Fibroblast of lung (primary cell): ENCODE measurements around the gene INS. TPM values are rescaled to one million over a fixed set of nuclear protein-coding genes. Genes with fewer than 3 reads are reported as not detected.

Experiments used
- DNase-seq, 2 donors: peaks; one replicate each; pipeline versions ENCODE4 v3.0.0 to v3.0.0-alpha.2; 2010; ENCODE audit warnings: low read depth in 2 of 2
- H2AFZ ChIP-seq: 2 replicates; pipeline ENCODE4 v1.5.1; 2012; ENCODE audit warnings: low read length, control low read depth, inconsistent platforms
- H3K27ac ChIP-seq: 2 replicates; pipeline ENCODE4 v1.5.1; 2011; ENCODE audit warnings: low read length, control low read depth; ENCODE audit not compliant: insufficient read depth
- H3K27me3 ChIP-seq: 2 replicates; pipeline ENCODE4 v1.5.1; 2011; ENCODE audit warnings: mild to moderate bottlenecking, low read length; ENCODE audit not compliant: control insufficient read depth, insufficient read depth
- H3K36me3 ChIP-seq: 2 replicates; pipeline ENCODE4 v1.5.1; 2011; ENCODE audit warnings: low read length; ENCODE audit not compliant: control insufficient read depth, insufficient read depth
- H3K4me1 ChIP-seq: 2 replicates; pipeline ENCODE4 v1.5.1; 2011; ENCODE audit warnings: low read length; ENCODE audit not compliant: control insufficient read depth, insufficient read depth; ENCODE audit errors: extremely low read depth
- H3K4me2 ChIP-seq: 2 replicates; pipeline ENCODE4 v1.5.1; 2011; ENCODE audit warnings: low read length, control low read depth; ENCODE audit not compliant: insufficient read depth; ENCODE audit errors: extremely low read depth
- H3K4me3 ChIP-seq, 4 experiments: fragments of 200-600 bp in 1 of 4; sonication (generic) in 1 of 4; replicated peaks in 1 of 4; 2 replicates each; pipeline ENCODE4 v1.5.1; 2011 to 2016; ENCODE audit warnings: low read length in 4 of 4, low read depth in 3 of 4, mild to moderate bottlenecking in 3 of 4, control low read depth in 2 of 4, inconsistent platforms in 1 of 4, mixed read lengths in 1 of 4; ENCODE audit not compliant: insufficient read depth in 1 of 4; ENCODE audit errors: control extremely low read depth in 1 of 4
- H3K79me2 ChIP-seq: 2 replicates; pipeline ENCODE4 v1.5.1; 2012; ENCODE audit warnings: mild to moderate bottlenecking, low read length, inconsistent platforms; ENCODE audit not compliant: control insufficient read depth, insufficient read depth
- H3K9ac ChIP-seq: 2 replicates; pipeline ENCODE4 v1.5.1; 2011; ENCODE audit warnings: mild to moderate bottlenecking, low read length, control low read depth; ENCODE audit not compliant: insufficient read depth
- H3K9me3 ChIP-seq: 2 replicates; pipeline ENCODE4 v1.5.1; 2012; ENCODE audit warnings: low read depth, low read length; ENCODE audit not compliant: control insufficient read depth, insufficient read depth
- H4K20me1 ChIP-seq: 2 replicates; pipeline ENCODE4 v1.5.1; 2011; ENCODE audit warnings: low read length; ENCODE audit not compliant: control insufficient read depth, insufficient read depth; ENCODE audit errors: extremely low read depth
- CTCF ChIP-seq, 2 donors: IDR thresholded peaks in 1 of 2; conservative IDR thresholded peaks in 1 of 2; 1 replicate in 1 of 2; 2 replicates in 1 of 2; pipeline ENCODE4 v1.5.1; 2011 to 2012; ENCODE audit warnings: low read length in 2 of 2, control low read depth in 1 of 2, inconsistent platforms in 1 of 2, low read depth in 1 of 2, mild to moderate bottlenecking in 1 of 2
- EZH2 ChIP-seq: IDR thresholded peaks from 2 replicates; pipeline ENCODE4 v1.5.1; 2012; ENCODE audit warnings: low read length, control low read depth, mild to moderate bottlenecking; ENCODE audit errors: missing control alignments
- polyA plus RNA-seq, 2 donors: library from polyadenylated mRNA; depleted of rRNA in 1 of 2; stranded (reverse) in 1 of 2; unstranded in 1 of 2; fragments of >200 nt; gene quantifications; 2 replicates each; pipeline ENCODE4 v1.2.1, GENCODE V29; 2011 to 2012; ENCODE audit warnings: missing spikeins in 1 of 2
- total RNA-seq: library from RNA; depleted of rRNA; stranded (reverse); fragments of >200 nt; gene quantifications from 2 replicates; pipeline ENCODE4 v1.2.1, GENCODE V29; 2014

The INS gene
- total and polyA plus RNA-seq, 2 donors (not counting 1 experiment from before 2014, with no cell fraction given): not detected

- Histone ChIP-seq H3K27ac (no peak overlapping the region), H4K20me1 (peaks cover 1% of the 10 kb centered on the region), H3K9me3 (no peaks in the 10 kb centered on the region), H3K36me3 (no peaks in the 10 kb centered on the region), H3K27me3 (peaks cover 35% of the 10 kb centered on the region), H3K79me2 (no peaks in the 10 kb centered on the region), H2AFZ (no peak overlapping the region), H3K9ac (no peak overlapping the region), H3K4me2 (no peak overlapping the region), H3K4me1 (no peaks in the 10 kb centered on the region), H3K4me3 (peak overlapping the region in 1 of 4 experiments; percentile 39)
- DNase-seq: no peak
- TF ChIP-seq CTCF (conservative IDR thresholded peaks at IDR 0.05 in 1 of 2, IDR thresholded peaks at IDR 0.05 in 1 of 2; ENCODE audit: low read depth in 1 of 2, low read length in 2 of 2): no peak
- TF ChIP-seq EZH2: no peak
Observed at GRCh38 chr11:2138068-2138430, 23.0 kb downstream of the INS start.

GRCh38 chr11:2137202-2138067, 23.6 kb downstream of the INS start:
- peaks cover 29% of the 10 kb centered on the region for H3K27me3 ChIP-seq
- peak overlapping the region in 1 of 4 experiments; percentile 45 for H3K4me3 ChIP-seq
- H3K9ac ChIP-seq: no peak overlapping the region
- TF ChIP-seq EZH2: peak; percentile 94
- no peak for TF ChIP-seq CTCF (conservative IDR thresholded peaks at IDR 0.05 in 1 of 2, IDR thresholded peaks at IDR 0.05 in 1 of 2; ENCODE audit: low read depth in 1 of 2, low read length in 2 of 2)
- no peaks in the 10 kb centered on the region for H3K36me3 ChIP-seq
- DNase-seq: peak; percentile 43 to 80
- H2AFZ ChIP-seq: no peak overlapping the region
- H3K4me1 ChIP-seq: no peaks in the 10 kb centered on the region
- no peaks in the 10 kb centered on the region for H3K79me2 ChIP-seq
- no peaks in the 10 kb centered on the region for H3K9me3 ChIP-seq
- no peak overlapping the region for H3K4me2 ChIP-seq
- no peak overlapping the region for H3K27ac ChIP-seq
- H4K20me1 ChIP-seq: peaks cover 1% of the 10 kb centered on the region

GRCh38 chr11:2136952-2137201, 24.1 kb downstream of the INS start:
- H3K36me3 ChIP-seq: no peaks in the 10 kb centered on the region
- H2AFZ ChIP-seq: no peak overlapping the region
- peaks cover 1% of the 10 kb centered on the region for H4K20me1 ChIP-seq
- DNase-seq: no peak
- H3K9ac ChIP-seq: no peak overlapping the region
- peak overlapping the region in 1 of 4 experiments; percentile 24 for H3K4me3 ChIP-seq
- no peaks in the 10 kb centered on the region for H3K79me2 ChIP-seq
- H3K4me1 ChIP-seq: no peaks in the 10 kb centered on the region
- no peaks in the 10 kb centered on the region for H3K9me3 ChIP-seq
- TF ChIP-seq CTCF (conservative IDR thresholded peaks at IDR 0.05 in 1 of 2, IDR thresholded peaks at IDR 0.05 in 1 of 2; ENCODE audit: low read depth in 1 of 2, low read length in 2 of 2): no peak
- no peak for TF ChIP-seq EZH2
- H3K27me3 ChIP-seq: peaks cover 27% of the 10 kb centered on the region
- H3K4me2 ChIP-seq: no peak overlapping the region
- no peak overlapping the region for H3K27ac ChIP-seq
